GM12878 (cell line): ENCODE measurements around the gene PIWIL4. TPM values are rescaled to one million over a fixed set of nuclear protein-coding genes. Genes with fewer than 3 reads are reported as not detected.

Experiments used
- ATAC-seq: fragments of 200-7000 bp; cut with Tn5 transposase; 3 replicates; pipeline ENCODE4 v1.9.1; 2020; ENCODE audit warnings: mild to moderate bottlenecking, moderate library complexity
- BruUV-seq: library from RNA; stranded (reverse); fragments of 400-500 nt; replicated peaks from 2 replicates; lab custom pipeline; 2021; lab: Mats Ljungman, UMichigan
- CTCF ChIA-PET: fragments of 300-600 bp; sonication (Branson Sonifier 250); formaldehyde crosslinking; extraction: SDS; loops from one replicate; lab custom pipeline; 2021; ENCODE audit warnings: inconsistent platforms; lab: Yijun Ruan, JAX
- POLR2A ChIA-PET: fragments of 350-600 bp; formaldehyde crosslinking; extraction: SDS; loops from one replicate; lab custom pipeline; 2021; ENCODE audit warnings: inconsistent platforms; lab: Charles Lee
- RAD21 ChIA-PET: fragments of 300-600 bp; sonication (Branson Sonifier 250); formaldehyde crosslinking; loops from one replicate; lab custom pipeline; 2023; ENCODE audit warnings: antibody characterized with exemption; ENCODE audit not compliant: unreplicated experiment; lab: Charles Lee
- SMC1A ChIA-PET: fragments of 300-600 bp; sonication (Branson Sonifier 250); formaldehyde crosslinking; loops from one replicate; lab custom pipeline; 2023; ENCODE audit not compliant: unreplicated experiment, uncharacterized antibody; lab: Charles Lee
- DNase-seq: peaks from one replicate; pipeline ENCODE4 v3.0.0-alpha.2; 2011; ENCODE audit warnings: low read depth, low spot score
- FAIRE-seq: peaks from 3 replicates; lab custom pipeline; 2011; peaks lifted over from hg19 to GRCh38; lab: Jason Lieb, UNC
- H2AFZ ChIP-seq: 2 replicates; pipeline ENCODE4 v1.6.0; 2011; ENCODE audit warnings: low read depth, low read length, control low read depth; ENCODE audit not compliant: control insufficient read depth
- H3K27ac ChIP-seq: 2 replicates; pipeline ENCODE4 v1.5.1; 2011; ENCODE audit warnings: control low read depth; ENCODE audit not compliant: control insufficient read depth, insufficient read depth
- H3K27me3 ChIP-seq, 2 experiments: replicated peaks in 1 of 2; 2 replicates each; pipeline versions ENCODE4 v1.6.0 to v1.6.1; 2011; ENCODE audit warnings: low read length in 1 of 2; ENCODE audit not compliant: control insufficient read depth in 2 of 2, insufficient read depth in 2 of 2
- H3K36me3 ChIP-seq, 2 experiments: 2 replicates each; pipeline ENCODE4 v1.5.1; 2011; ENCODE audit warnings: low read length in 1 of 2; ENCODE audit not compliant: control insufficient read depth in 2 of 2, insufficient read depth in 2 of 2
- H3K4me1 ChIP-seq: 2 replicates; pipeline ENCODE4 v1.6.1; 2011; ENCODE audit warnings: mild to moderate bottlenecking, low read length, moderate library complexity, mixed read lengths; ENCODE audit not compliant: control insufficient read depth, insufficient read depth
- H3K4me2 ChIP-seq: 2 replicates; pipeline ENCODE4 v1.6.0; 2011; ENCODE audit warnings: control low read depth; ENCODE audit not compliant: control insufficient read depth, insufficient read depth
- H3K4me3 ChIP-seq: fragments of 200-600 bp; sonication (generic); 2 replicates; pipeline ENCODE4 v1.5.1; 2016
- H3K79me2 ChIP-seq: 2 replicates; pipeline ENCODE4 v1.6.0; 2011; ENCODE audit warnings: low read length; ENCODE audit not compliant: control insufficient read depth, insufficient read depth
- H3K9ac ChIP-seq: 2 replicates; pipeline ENCODE4 v1.8.0; 2011; ENCODE audit warnings: low read length, control low read depth, mixed read lengths; ENCODE audit not compliant: control insufficient read depth, insufficient read depth
- H3K9me3 ChIP-seq: replicated peaks from 3 replicates; pipeline ENCODE4 v1.5.1; 2011; ENCODE audit warnings: mild to moderate bottlenecking, low read length; ENCODE audit not compliant: control insufficient read depth, insufficient read depth
- H4K20me1 ChIP-seq: 2 replicates; pipeline ENCODE4 v1.6.0; 2011; ENCODE audit not compliant: control insufficient read depth, insufficient read depth
- CBX3 ChIP-seq: fragments of 200-600 bp; sonication (generic); IDR thresholded peaks from 2 replicates; pipeline ENCODE4 v1.6.1; 2016; ENCODE audit warnings: low read depth, borderline replicate concordance
- FOS ChIP-seq: IDR thresholded peaks from 3 replicates; pipeline ENCODE4 v1.6.1; 2011; ENCODE audit warnings: borderline replicate concordance; ENCODE audit not compliant: insufficient read length; ENCODE audit errors: extremely low read depth
- KLF5 ChIP-seq: fragments of 450-650 bp; IDR thresholded peaks from 2 replicates; pipeline ENCODE4 v1.6.1; 2014; ENCODE audit warnings: mild to moderate bottlenecking; ENCODE audit not compliant: partially characterized antibody
- NFXL1 ChIP-seq: fragments of 450-650 bp; IDR thresholded peaks from 2 replicates; pipeline ENCODE4 v1.6.1; 2017; ENCODE audit warnings: antibody characterized with exemption, mild to moderate bottlenecking, borderline replicate concordance
- NR2C2 ChIP-seq: IDR thresholded peaks from 2 replicates; pipeline ENCODE4 v1.6.1; 2011; ENCODE audit warnings: borderline replicate concordance, low read depth; ENCODE audit not compliant: control insufficient read depth, insufficient read length
- NRF1 ChIP-seq: conservative IDR thresholded peaks from 2 replicates; pipeline ENCODE4 v1.6.1; 2011; ENCODE audit warnings: mild to moderate bottlenecking, low read depth, low read length, improper control_type of control experiment
- RBBP5 ChIP-seq: fragments of 200-600 bp; sonication (generic); conservative IDR thresholded peaks from 2 replicates; pipeline ENCODE4 v1.6.1; 2016
- SPI1 ChIP-seq: IDR thresholded peaks from 2 replicates; pipeline ENCODE4 v1.6.1; 2011; ENCODE audit warnings: low read depth, mild to moderate bottlenecking, low read length, moderate library complexity, borderline replicate concordance; ENCODE audit not compliant: insufficient read depth
- TAF1 ChIP-seq: IDR thresholded peaks from 2 replicates; pipeline ENCODE4 v1.6.1; 2011; ENCODE audit warnings: mild to moderate bottlenecking, low read depth, low read length, borderline replicate concordance
- ZNF384 ChIP-seq: IDR thresholded peaks from 2 replicates; pipeline ENCODE4 v1.6.1; 2012; ENCODE audit warnings: low read depth, mild to moderate bottlenecking, low read length, improper control_type of control experiment, borderline replicate concordance
- WGBS: methylation state at CpG from one replicate; pipeline ENCODE4 v1.1.6; 2016; ENCODE audit warnings: low lambda C conversion rate; ENCODE audit not compliant: insufficient replicate concordance, insufficient coverage; ENCODE audit errors: missing lambda C conversion rate; 5-methylcytosine and 5-hydroxymethylcytosine counted together
- in situ Hi-C: fragments of 300-500 bp; cut with MboI; formaldehyde crosslinking; loops from 9 replicates; pipeline ENCODE4 v1.14.3; 2018; ENCODE audit warnings: mixed read lengths
- intact Hi-C: fragments of 100-400 bp; cut with micrococcal nuclease; formaldehyde crosslinking; loops from one replicate; pipeline ENCODE4 v1.14.2; 2022; ENCODE audit not compliant: unreplicated experiment
- polyA plus RNA-seq, 11 experiments: library from polyadenylated mRNA; depleted of rRNA in 4 of 11; unstranded in 6 of 11; stranded (reverse) in 5 of 11; fragments of >200 nt; fragmentation: Nextera tagmentation in 4 of 11; fragmentation: Illumina TruSeq in 1 of 11; extraction: Ambion mirVana in 4 of 11; extraction: Trizol in 1 of 11; gene quantifications; 1 replicate in 1 of 11; 2 replicates in 10 of 11; pipeline versions ENCODE4 v1.2.1 to v1.2.3, GENCODE V29; 2011 to 2016; ENCODE audit warnings: inconsistent platforms in 2 of 11, missing spikeins in 2 of 11, low read depth in 1 of 11
- total RNA-seq, 4 experiments: library from RNA; depleted of rRNA in 3 of 4; stranded (reverse); fragments of >200 nt in 3 of 4; fragmentation: Illumina TruSeq in 1 of 4; extraction: Trizol in 1 of 4; gene quantifications; 2 replicates each; pipeline versions ENCODE4 v1.2.1 to v1.2.3, GENCODE V29; 2013 to 2021
- TF ChIP-seq, protein P1 (sequence below): fragments of 450-650 bp; formaldehyde crosslinking; IDR thresholded peaks from 2 replicates; pipeline ENCODE4 v1.4.0; 2020; ENCODE audit warnings: mild to moderate bottlenecking, moderate library complexity
- TF ChIP-seq, protein P2 (sequence below): fragments of 450-650 bp; IDR thresholded peaks from 2 replicates; pipeline ENCODE4 v1.6.1; 2018; ENCODE audit warnings: mild to moderate bottlenecking, low read depth, moderate library complexity; ENCODE audit not compliant: partially characterized antibody
- TF ChIP-seq, protein P3 (sequence below): IDR thresholded peaks from 2 replicates; pipeline ENCODE4 v1.6.1; 2012; ENCODE audit warnings: mild to moderate bottlenecking, low read depth, low read length

PIWIL4 gene
- total and polyA plus RNA-seq, 10 of the 15 experiments (the other 5 are each of a cell fraction or from before 2014, with no cell fraction given), result 0.23 to 13.3 (median 0.47) TPM

- TF ChIP-seq, protein P1, sequence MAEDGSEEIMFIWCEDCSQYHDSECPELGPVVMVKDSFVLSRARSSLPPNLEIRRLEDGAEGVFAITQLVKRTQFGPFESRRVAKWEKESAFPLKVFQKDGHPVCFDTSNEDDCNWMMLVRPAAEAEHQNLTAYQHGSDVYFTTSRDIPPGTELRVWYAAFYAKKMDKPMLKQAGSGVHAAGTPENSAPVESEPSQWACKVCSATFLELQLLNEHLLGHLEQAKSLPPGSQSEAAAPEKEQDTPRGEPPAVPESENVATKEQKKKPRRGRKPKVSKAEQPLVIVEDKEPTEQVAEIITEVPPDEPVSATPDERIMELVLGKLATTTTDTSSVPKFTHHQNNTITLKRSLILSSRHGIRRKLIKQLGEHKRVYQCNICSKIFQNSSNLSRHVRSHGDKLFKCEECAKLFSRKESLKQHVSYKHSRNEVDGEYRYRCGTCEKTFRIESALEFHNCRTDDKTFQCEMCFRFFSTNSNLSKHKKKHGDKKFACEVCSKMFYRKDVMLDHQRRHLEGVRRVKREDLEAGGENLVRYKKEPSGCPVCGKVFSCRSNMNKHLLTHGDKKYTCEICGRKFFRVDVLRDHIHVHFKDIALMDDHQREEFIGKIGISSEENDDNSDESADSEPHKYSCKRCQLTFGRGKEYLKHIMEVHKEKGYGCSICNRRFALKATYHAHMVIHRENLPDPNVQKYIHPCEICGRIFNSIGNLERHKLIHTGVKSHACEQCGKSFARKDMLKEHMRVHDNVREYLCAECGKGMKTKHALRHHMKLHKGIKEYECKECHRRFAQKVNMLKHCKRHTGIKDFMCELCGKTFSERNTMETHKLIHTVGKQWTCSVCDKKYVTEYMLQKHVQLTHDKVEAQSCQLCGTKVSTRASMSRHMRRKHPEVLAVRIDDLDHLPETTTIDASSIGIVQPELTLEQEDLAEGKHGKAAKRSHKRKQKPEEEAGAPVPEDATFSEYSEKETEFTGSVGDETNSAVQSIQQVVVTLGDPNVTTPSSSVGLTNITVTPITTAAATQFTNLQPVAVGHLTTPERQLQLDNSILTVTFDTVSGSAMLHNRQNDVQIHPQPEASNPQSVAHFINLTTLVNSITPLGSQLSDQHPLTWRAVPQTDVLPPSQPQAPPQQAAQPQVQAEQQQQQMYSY, result no peak
- TF ChIP-seq KLF5 (no peak), SPI1 (no peak), NRF1 (no peak), NR2C2 (no peak)
Observed at GRCh38 chr11:94653561-94653960, 86.4 kb downstream of the PIWIL4 start (continued).

DNA sequence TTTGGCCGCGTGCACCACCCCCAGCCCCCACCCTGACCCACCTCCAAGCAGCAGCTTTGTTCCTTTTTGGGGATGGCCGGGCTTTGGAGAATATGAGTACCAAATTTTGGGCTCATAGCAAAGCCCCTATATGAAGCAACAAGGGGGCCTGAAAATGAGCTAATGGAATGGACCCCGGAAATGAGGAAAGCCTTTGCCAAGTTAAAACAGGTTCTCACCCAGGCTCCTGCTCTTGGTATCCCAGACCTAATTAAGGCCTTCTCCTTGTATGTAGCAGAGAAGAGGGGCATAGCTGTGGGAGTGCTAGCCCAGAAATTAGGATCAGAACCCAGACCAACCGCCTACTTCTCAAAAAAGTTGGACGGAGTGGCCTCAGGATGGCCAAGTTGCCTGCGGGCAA is 87.0 kb downstream of the PIWIL4 start:
- 64% methylated on average over 7 of the region's 7 CpGs for WGBS
- no peaks in the 10 kb centered on the region for H3K4me1 ChIP-seq
- peaks cover 0 to 2% of the 10 kb centered on the region in 2 experiments; a peak in 2 of 4 replicates for H3K27me3 ChIP-seq
- H3K9me3 ChIP-seq, result no peaks in the 10 kb centered on the region
- H3K4me3 ChIP-seq, result no peak overlapping the region
- DNase-seq (no peak), ATAC-seq (no peak), FAIRE-seq (no peak)
- no peaks in the 10 kb centered on the region for H3K36me3 ChIP-seq
- RAD21 ChIA-PET, result no interaction called here
- intact Hi-C loops (no loop called here), in situ Hi-C loops (no loop called here)
- no peak overlapping the region for H2AFZ ChIP-seq
- H3K27ac ChIP-seq, result no peak overlapping the region
- no TSS peak for BruUV-seq
- CTCF ChIA-PET, result no interaction called here
- no peak overlapping the region for H3K4me2 ChIP-seq
- SMC1A ChIA-PET, result interaction anchor here (0.7 kb wide), 1 partner anchor 66 kb away, joined by 3 read pairs; no protein-coding TSS in a partner anchor
- no peaks in the 10 kb centered on the region for H4K20me1 ChIP-seq
- POLR2A ChIA-PET, result no interaction called here
- no peak overlapping the region for H3K9ac ChIP-seq
- no peaks in the 10 kb centered on the region for H3K79me2 ChIP-seq
- TF ChIP-seq, protein P2, sequence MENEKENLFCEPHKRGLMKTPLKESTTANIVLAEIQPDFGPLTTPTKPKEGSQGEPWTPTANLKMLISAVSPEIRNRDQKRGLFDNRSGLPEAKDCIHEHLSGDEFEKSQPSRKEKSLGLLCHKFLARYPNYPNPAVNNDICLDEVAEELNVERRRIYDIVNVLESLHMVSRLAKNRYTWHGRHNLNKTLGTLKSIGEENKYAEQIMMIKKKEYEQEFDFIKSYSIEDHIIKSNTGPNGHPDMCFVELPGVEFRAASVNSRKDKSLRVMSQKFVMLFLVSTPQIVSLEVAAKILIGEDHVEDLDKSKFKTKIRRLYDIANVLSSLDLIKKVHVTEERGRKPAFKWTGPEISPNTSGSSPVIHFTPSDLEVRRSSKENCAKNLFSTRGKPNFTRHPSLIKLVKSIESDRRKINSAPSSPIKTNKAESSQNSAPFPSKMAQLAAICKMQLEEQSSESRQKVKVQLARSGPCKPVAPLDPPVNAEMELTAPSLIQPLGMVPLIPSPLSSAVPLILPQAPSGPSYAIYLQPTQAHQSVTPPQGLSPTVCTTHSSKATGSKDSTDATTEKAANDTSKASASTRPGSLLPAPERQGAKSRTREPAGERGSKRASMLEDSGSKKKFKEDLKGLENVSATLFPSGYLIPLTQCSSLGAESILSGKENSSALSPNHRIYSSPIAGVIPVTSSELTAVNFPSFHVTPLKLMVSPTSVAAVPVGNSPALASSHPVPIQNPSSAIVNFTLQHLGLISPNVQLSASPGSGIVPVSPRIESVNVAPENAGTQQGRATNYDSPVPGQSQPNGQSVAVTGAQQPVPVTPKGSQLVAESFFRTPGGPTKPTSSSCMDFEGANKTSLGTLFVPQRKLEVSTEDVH, result no peak
- TF ChIP-seq TAF1, result no peak
- no peak for TF ChIP-seq RBBP5
- no peak for TF ChIP-seq FOS
- TF ChIP-seq NFXL1, result no peak
- TF ChIP-seq CBX3, result no peak
- no peak for TF ChIP-seq ZNF384
- TF ChIP-seq, protein P3, sequence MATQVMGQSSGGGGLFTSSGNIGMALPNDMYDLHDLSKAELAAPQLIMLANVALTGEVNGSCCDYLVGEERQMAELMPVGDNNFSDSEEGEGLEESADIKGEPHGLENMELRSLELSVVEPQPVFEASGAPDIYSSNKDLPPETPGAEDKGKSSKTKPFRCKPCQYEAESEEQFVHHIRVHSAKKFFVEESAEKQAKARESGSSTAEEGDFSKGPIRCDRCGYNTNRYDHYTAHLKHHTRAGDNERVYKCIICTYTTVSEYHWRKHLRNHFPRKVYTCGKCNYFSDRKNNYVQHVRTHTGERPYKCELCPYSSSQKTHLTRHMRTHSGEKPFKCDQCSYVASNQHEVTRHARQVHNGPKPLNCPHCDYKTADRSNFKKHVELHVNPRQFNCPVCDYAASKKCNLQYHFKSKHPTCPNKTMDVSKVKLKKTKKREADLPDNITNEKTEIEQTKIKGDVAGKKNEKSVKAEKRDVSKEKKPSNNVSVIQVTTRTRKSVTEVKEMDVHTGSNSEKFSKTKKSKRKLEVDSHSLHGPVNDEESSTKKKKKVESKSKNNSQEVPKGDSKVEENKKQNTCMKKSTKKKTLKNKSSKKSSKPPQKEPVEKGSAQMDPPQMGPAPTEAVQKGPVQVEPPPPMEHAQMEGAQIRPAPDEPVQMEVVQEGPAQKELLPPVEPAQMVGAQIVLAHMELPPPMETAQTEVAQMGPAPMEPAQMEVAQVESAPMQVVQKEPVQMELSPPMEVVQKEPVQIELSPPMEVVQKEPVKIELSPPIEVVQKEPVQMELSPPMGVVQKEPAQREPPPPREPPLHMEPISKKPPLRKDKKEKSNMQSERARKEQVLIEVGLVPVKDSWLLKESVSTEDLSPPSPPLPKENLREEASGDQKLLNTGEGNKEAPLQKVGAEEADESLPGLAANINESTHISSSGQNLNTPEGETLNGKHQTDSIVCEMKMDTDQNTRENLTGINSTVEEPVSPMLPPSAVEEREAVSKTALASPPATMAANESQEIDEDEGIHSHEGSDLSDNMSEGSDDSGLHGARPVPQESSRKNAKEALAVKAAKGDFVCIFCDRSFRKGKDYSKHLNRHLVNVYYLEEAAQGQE, result no peak
